Loucy (cell line): ENCODE results near the gene MEIS3.

Experiments used
- CTCF ChIP-seq: fragments of 200-600 bp; sonication (generic); conservative IDR thresholded peaks from 2 replicates; pipeline ENCODE4 v1.5.1; 2014; ENCODE audit warnings: mild to moderate bottlenecking, antibody characterized with exemption, low read length
- EZH2phosphoT487 ChIP-seq: fragments of 200-600 bp; IDR thresholded peaks from 2 replicates; pipeline ENCODE4 v1.6.1; 2018; ENCODE audit warnings: antibody characterized with exemption, mild to moderate bottlenecking, moderate library complexity, borderline replicate concordance

DNA sequence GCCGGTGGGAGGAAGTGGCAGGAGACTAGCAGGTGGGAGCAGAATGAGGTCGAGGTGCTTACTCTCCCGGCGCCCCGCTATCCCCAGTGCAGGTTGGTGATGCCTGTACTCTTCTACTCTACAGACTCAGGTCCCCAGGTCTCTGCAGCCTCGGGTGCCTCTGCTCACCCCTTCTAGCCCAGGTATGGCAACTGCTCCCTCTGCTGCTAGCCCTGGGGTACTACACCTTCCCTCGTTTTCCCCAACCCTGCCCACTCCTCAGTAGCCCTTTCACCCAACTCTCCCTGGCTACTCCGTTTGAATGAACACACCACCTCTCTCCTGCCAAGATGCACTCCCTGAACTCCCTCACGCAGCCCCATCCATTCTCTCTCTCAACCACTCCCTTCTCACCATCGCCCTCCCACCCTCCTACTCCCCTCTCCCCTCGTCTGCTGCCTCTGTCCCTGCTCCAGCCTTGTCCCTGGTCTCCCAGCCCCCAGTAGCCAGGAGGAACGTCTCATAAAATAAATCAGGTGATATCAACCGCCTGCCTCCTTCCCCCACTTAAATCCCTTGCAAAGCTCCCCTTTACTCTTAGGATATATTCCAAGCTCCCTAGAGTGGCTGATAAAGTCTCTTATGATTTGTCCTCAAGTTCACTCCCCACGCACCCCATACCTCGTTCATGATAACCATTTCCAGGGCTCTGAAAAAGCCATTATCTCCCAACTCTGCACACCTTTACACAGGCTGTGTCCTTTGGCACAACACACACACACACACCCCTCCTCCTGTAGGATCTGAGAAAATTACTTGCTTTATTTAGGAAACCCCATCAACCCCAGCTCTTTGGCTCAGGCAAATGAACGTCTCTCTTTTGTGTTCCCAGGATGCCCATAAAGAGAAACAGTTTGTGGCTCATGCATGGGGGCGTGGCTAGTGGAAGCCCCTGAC, 8.2 kb upstream of the MEIS3 start:
- peak; percentile 89 for TF ChIP-seq CTCF
- TF ChIP-seq EZH2phosphoT487, result no peak
